ENCODE data around the gene DACH1.

DACH1 gene

DNA sequence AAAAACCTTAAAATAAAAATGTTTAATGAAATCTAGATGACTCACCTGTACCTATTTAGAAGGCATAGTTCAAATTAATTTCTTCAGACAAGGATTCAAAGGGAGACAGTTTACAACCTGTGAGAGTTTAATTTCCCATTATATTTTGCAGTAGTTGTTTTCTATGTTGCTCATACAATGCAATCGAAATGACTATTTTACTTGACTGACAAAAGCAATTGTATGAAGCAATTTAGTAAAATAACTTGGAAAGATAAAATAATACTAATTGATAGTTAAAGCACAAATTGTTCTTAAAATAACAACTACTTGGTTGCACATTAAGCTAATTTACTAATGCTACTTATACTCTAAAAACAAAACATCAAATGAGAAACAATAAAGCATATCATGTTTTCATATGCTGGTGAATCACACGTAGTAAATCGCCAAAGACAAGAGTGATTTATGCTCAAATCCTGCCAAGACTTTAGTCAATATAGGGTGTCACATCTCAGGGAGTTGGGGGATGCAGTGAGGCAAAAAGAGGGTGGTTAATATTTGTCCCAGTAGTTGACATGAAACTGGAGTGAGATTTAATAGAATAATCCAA lies 6.4 kb downstream of the DACH1 start:
- no peak overlapping the region for H2BK15ac ChIP-seq (ENCODE audit: low read length)
- H3K4me3 ChIP-seq (ENCODE audit: low read length in 2 of 2): no peak overlapping the region
- no peak for DNase-seq (ENCODE audit: low spot score)
- no peak overlapping the region for H3K23ac ChIP-seq (ENCODE audit: low read depth, low read length, poor library complexity)
- H2BK12ac ChIP-seq (ENCODE audit: low read length): no peak overlapping the region
- H3K79me1 ChIP-seq (ENCODE audit: low read depth, low read length): peaks cover 2% of the 10 kb centered on the region
- H2AFZ ChIP-seq (ENCODE audit: low read length): no peak overlapping the region
- no peak overlapping the region for H3K18ac ChIP-seq (ENCODE audit: low read length)
- WGBS, 2 donors (ENCODE audit: extremely low coverage in 2 of 2, insufficient read length in 2 of 2, insufficient replicate concordance in 1 of 2): no CpG with 5 or more reads among the region's 3 CpGs
- H2AK5ac ChIP-seq (ENCODE audit: low read depth, low read length): no peak overlapping the region
- H3K9ac ChIP-seq (ENCODE audit: low read depth, low read length, poor library complexity): no peak overlapping the region
- no peaks in the 10 kb centered on the region for H3K9me3 ChIP-seq (replicated peaks in 1 of 2; ENCODE audit: control insufficient read depth in 2 of 2, insufficient read depth in 1 of 2, low read depth in 1 of 2, low read length in 2 of 2)
- H3K27me3 ChIP-seq (ENCODE audit: control insufficient read depth in 3 of 3, insufficient read depth in 3 of 3, low read depth in 1 of 3, low read length in 3 of 3): no peaks in the 10 kb centered on the region
- H3K4me1 ChIP-seq (ENCODE audit: control insufficient read depth in 2 of 2, insufficient read depth in 1 of 2, low read depth in 1 of 2, low read length in 2 of 2): peaks cover 0 to 4% of the 10 kb centered on the region in 2 donors
- no peak overlapping the region for H2BK120ac ChIP-seq (ENCODE audit: low read depth, low read length)
- H3K14ac ChIP-seq (ENCODE audit: low read length): no peak overlapping the region
- H3K4ac ChIP-seq (ENCODE audit: low read length): no peak overlapping the region
- H3K36me3 ChIP-seq (replicated peaks in 1 of 2; ENCODE audit: control insufficient read depth in 2 of 2, insufficient read depth in 2 of 2, low read length in 2 of 2): no peaks in the 10 kb centered on the region
- H3K27ac ChIP-seq (replicated peaks; ENCODE audit: low read length): no peak overlapping the region
- no peak overlapping the region for H4K91ac ChIP-seq (ENCODE audit: low read depth, low read length, poor library complexity)
- no peak overlapping the region for H4K8ac ChIP-seq (ENCODE audit: low read depth, low read length)
- no peak overlapping the region for H3K4me2 ChIP-seq (ENCODE audit: insufficient read depth, low read length, poor library complexity, severe bottlenecking)
- no peak overlapping the region for H2BK5ac ChIP-seq (ENCODE audit: low read length)

- no peak overlapping the region for H3K4me2 ChIP-seq (ENCODE audit: insufficient read depth, low read length, poor library complexity, severe bottlenecking)
- H3K4ac ChIP-seq (ENCODE audit: low read length): no peak overlapping the region
- no peak overlapping the region for H2BK12ac ChIP-seq (ENCODE audit: low read length)
- H3K4me1 ChIP-seq (ENCODE audit: control insufficient read depth in 2 of 2, insufficient read depth in 1 of 2, low read depth in 1 of 2, low read length in 2 of 2): peaks cover 0 to 7% of the 10 kb centered on the region in 2 donors
- H3K79me1 ChIP-seq (ENCODE audit: low read depth, low read length): no peaks in the 10 kb centered on the region
- no peak overlapping the region for H3K14ac ChIP-seq (ENCODE audit: low read length)
- no peak overlapping the region for H2AK5ac ChIP-seq (ENCODE audit: low read depth, low read length)
- H4K91ac ChIP-seq (ENCODE audit: low read depth, low read length, poor library complexity): no peak overlapping the region
- no peak overlapping the region for H3K23ac ChIP-seq (ENCODE audit: low read depth, low read length, poor library complexity)
- no peak overlapping the region for H2BK5ac ChIP-seq (ENCODE audit: low read length)
- H2BK15ac ChIP-seq (ENCODE audit: low read length): no peak overlapping the region
- H3K18ac ChIP-seq (ENCODE audit: low read length): no peak overlapping the region
- no CpG with 5 or more reads among the region's 1 CpG for WGBS, 2 donors (ENCODE audit: extremely low coverage in 2 of 2, insufficient read length in 2 of 2, insufficient replicate concordance in 1 of 2)
- no peak overlapping the region for H3K9ac ChIP-seq (ENCODE audit: low read depth, low read length, poor library complexity)
- no peak overlapping the region for H2AFZ ChIP-seq (ENCODE audit: low read length)
- H3K36me3 ChIP-seq (replicated peaks in 1 of 2; ENCODE audit: control insufficient read depth in 2 of 2, insufficient read depth in 2 of 2, low read length in 2 of 2): no peaks in the 10 kb centered on the region
- no peaks in the 10 kb centered on the region for H3K27me3 ChIP-seq (ENCODE audit: control insufficient read depth in 3 of 3, insufficient read depth in 3 of 3, low read depth in 1 of 3, low read length in 3 of 3)
- H2BK120ac ChIP-seq (ENCODE audit: low read depth, low read length): no peak overlapping the region
- no peaks in the 10 kb centered on the region for H3K9me3 ChIP-seq (replicated peaks in 1 of 2; ENCODE audit: control insufficient read depth in 2 of 2, insufficient read depth in 1 of 2, low read depth in 1 of 2, low read length in 2 of 2)
- no peak overlapping the region for H4K8ac ChIP-seq (ENCODE audit: low read depth, low read length)
- no peak for DNase-seq (ENCODE audit: low spot score)
- H3K4me3 ChIP-seq (ENCODE audit: low read length in 2 of 2): no peak overlapping the region
- H3K27ac ChIP-seq (replicated peaks; ENCODE audit: low read length): no peak overlapping the region
Observed at GRCh38 chr13:71858647-71859046, 8.4 kb downstream of the DACH1 start.

GRCh38 chr13:71856548-71857043 lies 10.4 kb downstream of the DACH1 start:
- Histone ChIP-seq H3K36me3 (replicated peaks in 1 of 2; ENCODE audit: control insufficient read depth in 2 of 2, insufficient read depth in 2 of 2, low read length in 2 of 2) (no peaks in the 10 kb centered on the region), H4K91ac (ENCODE audit: low read depth, low read length, poor library complexity) (no peak overlapping the region), H3K4ac (ENCODE audit: low read length) (no peak overlapping the region), H3K23ac (ENCODE audit: low read depth, low read length, poor library complexity) (no peak overlapping the region), H3K14ac (ENCODE audit: low read length) (no peak overlapping the region), H3K4me2 (ENCODE audit: insufficient read depth, low read length, poor library complexity, severe bottlenecking) (no peak overlapping the region), H2AK5ac (ENCODE audit: low read depth, low read length) (no peak overlapping the region), H2BK120ac (ENCODE audit: low read depth, low read length) (no peak overlapping the region), H3K9me3 (replicated peaks in 1 of 2; ENCODE audit: control insufficient read depth in 2 of 2, insufficient read depth in 1 of 2, low read depth in 1 of 2, low read length in 2 of 2) (no peaks in the 10 kb centered on the region), H3K4me1 (ENCODE audit: control insufficient read depth in 2 of 2, insufficient read depth in 1 of 2, low read depth in 1 of 2, low read length in 2 of 2) (peaks cover 3 to 21% of the 10 kb centered on the region in 2 donors), H2BK15ac (ENCODE audit: low read length) (no peak overlapping the region), H3K18ac (ENCODE audit: low read length) (no peak overlapping the region), H3K4me3 (ENCODE audit: low read length in 2 of 2) (no peak overlapping the region), H3K27ac (replicated peaks; ENCODE audit: low read length) (no peak overlapping the region), H3K27me3 (ENCODE audit: control insufficient read depth in 3 of 3, insufficient read depth in 3 of 3, low read depth in 1 of 3, low read length in 3 of 3) (no peaks in the 10 kb centered on the region), H2BK12ac (ENCODE audit: low read length) (no peak overlapping the region), H2AFZ (ENCODE audit: low read length) (no peak overlapping the region), H2BK5ac (ENCODE audit: low read length) (no peak overlapping the region), H4K8ac (ENCODE audit: low read depth, low read length) (no peak overlapping the region), H3K79me1 (ENCODE audit: low read depth, low read length) (no peaks in the 10 kb centered on the region), H3K9ac (ENCODE audit: low read depth, low read length, poor library complexity) (no peak overlapping the region)
- no CpG with 5 or more reads among the region's 4 CpGs for WGBS, 2 donors (ENCODE audit: extremely low coverage in 2 of 2, insufficient read length in 2 of 2, insufficient replicate concordance in 1 of 2)
- DNase-seq (ENCODE audit: low spot score): no peak

GRCh38 chr13:71854401-71854800 lies 12.6 kb downstream of the DACH1 start:
- no peak for DNase-seq (ENCODE audit: low spot score)
- Histone ChIP-seq H3K79me1 (ENCODE audit: low read depth, low read length) (no peaks in the 10 kb centered on the region), H3K18ac (ENCODE audit: low read length) (no peak overlapping the region), H3K4me2 (ENCODE audit: insufficient read depth, low read length, poor library complexity, severe bottlenecking) (no peak overlapping the region), H3K9ac (ENCODE audit: low read depth, low read length, poor library complexity) (no peak overlapping the region), H2AFZ (ENCODE audit: low read length) (no peak overlapping the region), H2BK5ac (ENCODE audit: low read length) (no peak overlapping the region), H2AK5ac (ENCODE audit: low read depth, low read length) (no peak overlapping the region), H3K27me3 (ENCODE audit: control insufficient read depth in 3 of 3, insufficient read depth in 3 of 3, low read depth in 1 of 3, low read length in 3 of 3) (no peaks in the 10 kb centered on the region), H3K27ac (replicated peaks; ENCODE audit: low read length) (no peak overlapping the region), H3K9me3 (replicated peaks in 1 of 2; ENCODE audit: control insufficient read depth in 2 of 2, insufficient read depth in 1 of 2, low read depth in 1 of 2, low read length in 2 of 2) (no peaks in the 10 kb centered on the region), H3K4me1 (ENCODE audit: control insufficient read depth in 2 of 2, insufficient read depth in 1 of 2, low read depth in 1 of 2, low read length in 2 of 2) (peaks cover 4 to 21% of the 10 kb centered on the region in 2 donors), H4K8ac (ENCODE audit: low read depth, low read length) (no peak overlapping the region), H3K4ac (ENCODE audit: low read length) (no peak overlapping the region), H2BK120ac (ENCODE audit: low read depth, low read length) (no peak overlapping the region), H2BK15ac (ENCODE audit: low read length) (no peak overlapping the region), H3K23ac (ENCODE audit: low read depth, low read length, poor library complexity) (no peak overlapping the region), H3K14ac (ENCODE audit: low read length) (no peak overlapping the region), H2BK12ac (ENCODE audit: low read length) (no peak overlapping the region), H4K91ac (ENCODE audit: low read depth, low read length, poor library complexity) (no peak overlapping the region), H3K36me3 (replicated peaks in 1 of 2; ENCODE audit: control insufficient read depth in 2 of 2, insufficient read depth in 2 of 2, low read length in 2 of 2) (no peaks in the 10 kb centered on the region), H3K4me3 (ENCODE audit: low read length in 2 of 2) (no peak overlapping the region)
- no CpG with 5 or more reads among the region's 1 CpG for WGBS, 2 donors (ENCODE audit: extremely low coverage in 2 of 2, insufficient read length in 2 of 2, insufficient replicate concordance in 1 of 2)
